WTC11 (cell line): ENCODE measurements around the gene LRRC57. TPM values are rescaled to one million over a fixed set of nuclear protein-coding genes. Genes with fewer than 3 reads are reported as not detected.

Experiments
- ATAC-seq: fragments of 200-7000 bp; cut with Tn5 transposase; 2 replicates; pipeline ENCODE4 v1.10.0; 2021; ENCODE audit warnings: mild to moderate bottlenecking, moderate library complexity
- CTCF ChIA-PET: fragments of 300-600 bp; sonication (Branson Sonifier 250); formaldehyde crosslinking; loops from one replicate; lab custom pipeline; 2021; ENCODE audit warnings: antibody characterized with exemption; lab: Charles Lee
- POLR2A ChIA-PET: fragments of 350-600 bp; sonication (Branson Sonifier 250); formaldehyde crosslinking; loops from one replicate; lab custom pipeline; 2021; ENCODE audit warnings: antibody characterized with exemption; lab: Charles Lee
- DNase-seq: peaks from one replicate; pipeline ENCODE4 v3.0.0; 2021; ENCODE audit warnings: low spot score
- H3K27ac Mint-ChIP-seq: 2 replicates; pipeline ENCODE4 v1.8.0; 2021; ENCODE audit warnings: mixed read lengths
- H3K27me3 Mint-ChIP-seq: 2 replicates; pipeline ENCODE4 v1.8.0; 2021; ENCODE audit warnings: low read depth, mild to moderate bottlenecking, moderate library complexity, mixed read lengths
- H3K36me3 Mint-ChIP-seq: 2 replicates; pipeline ENCODE4 v1.8.0; 2021; ENCODE audit warnings: mixed read lengths
- H3K4me1 Mint-ChIP-seq: 2 replicates; pipeline ENCODE4 v1.8.0; 2022; ENCODE audit warnings: mixed read lengths
- H3K4me3 Mint-ChIP-seq: 2 replicates; pipeline ENCODE4 v1.8.0; 2021; ENCODE audit warnings: mild to moderate bottlenecking, moderate library complexity, mixed read lengths
- H3K9me3 Mint-ChIP-seq: 2 replicates; pipeline ENCODE4 v1.8.0; 2021; ENCODE audit warnings: mixed read lengths
- ATF1 ChIP-seq: sonication (generic); formaldehyde crosslinking; IDR thresholded peaks from 2 replicates; pipeline ENCODE4 v1.8.1; 2023; ENCODE audit warnings: mild to moderate bottlenecking, moderate library complexity, missing genetic modification reagents
- CREM ChIP-seq: sonication (generic); formaldehyde crosslinking; IDR thresholded peaks from 2 replicates; pipeline ENCODE4 v1.8.1; 2022; ENCODE audit warnings: mild to moderate bottlenecking, missing genetic modification reagents, moderate library complexity
- FOXJ3 ChIP-seq: sonication (generic); formaldehyde crosslinking; IDR thresholded peaks from 2 replicates; pipeline ENCODE4 v1.9.0; 2021; ENCODE audit warnings: missing genetic modification reagents, mild to moderate bottlenecking, borderline replicate concordance
- FOXP1 ChIP-seq: sonication (generic); formaldehyde crosslinking; IDR thresholded peaks from 2 replicates; pipeline ENCODE4 v1.8.0; 2022; ENCODE audit warnings: missing genetic modification reagents, mild to moderate bottlenecking, moderate library complexity, borderline replicate concordance
- GABPB1 ChIP-seq: sonication (generic); formaldehyde crosslinking; IDR thresholded peaks from 2 replicates; pipeline ENCODE4 v1.8.1; 2023; ENCODE audit warnings: mild to moderate bottlenecking, missing genetic modification reagents
- MXD4 ChIP-seq: fragments of 250-450 bp; sonication (Bioruptor Pico); IDR thresholded peaks from 2 replicates; pipeline ENCODE4 v1.8.0; 2021; ENCODE audit warnings: mild to moderate bottlenecking, moderate library complexity, borderline replicate concordance
- SMAD4 ChIP-seq: sonication (generic); formaldehyde crosslinking; IDR thresholded peaks from 2 replicates; pipeline ENCODE4 v1.8.0; 2022; ENCODE audit warnings: mild to moderate bottlenecking, missing genetic modification reagents
- TP53 ChIP-seq: sonication (generic); formaldehyde crosslinking; IDR thresholded peaks from 2 replicates; pipeline ENCODE4 v1.8.1; 2023; ENCODE audit warnings: mild to moderate bottlenecking, missing genetic modification reagents
- ZNF219 ChIP-seq: sonication (generic); formaldehyde crosslinking; IDR thresholded peaks from 2 replicates; pipeline ENCODE4 v1.8.0; 2023; ENCODE audit warnings: missing genetic modification reagents, mild to moderate bottlenecking, borderline replicate concordance
- ZNF232 ChIP-seq: sonication (generic); formaldehyde crosslinking; IDR thresholded peaks from 2 replicates; pipeline ENCODE4 v1.8.0; 2022; ENCODE audit warnings: mild to moderate bottlenecking, missing genetic modification reagents
- total RNA-seq: library from RNA; stranded (reverse); gene quantifications from 3 replicates; pipeline ENCODE4 v1.2.3, GENCODE V29; 2021
- TF ChIP-seq, protein P1 (sequence below): sonication (generic); formaldehyde crosslinking; IDR thresholded peaks from 2 replicates; pipeline ENCODE4 v1.8.1; 2022; ENCODE audit warnings: low read depth, missing genetic modification reagents, borderline replicate concordance
- TF ChIP-seq, protein P2 (sequence below): sonication (generic); formaldehyde crosslinking; IDR thresholded peaks from 2 replicates; pipeline ENCODE4 v1.8.0; 2022; ENCODE audit warnings: missing genetic modification reagents
- TF ChIP-seq, protein P3 (sequence below): sonication (generic); formaldehyde crosslinking; IDR thresholded peaks from 2 replicates; pipeline ENCODE4 v1.8.1; 2023; ENCODE audit warnings: mild to moderate bottlenecking, missing genetic modification reagents
- TF ChIP-seq, protein P4 (sequence below): fragments of 250-450 bp; sonication (Bioruptor Pico); IDR thresholded peaks from 2 replicates; pipeline ENCODE4 v1.9.0; 2021; ENCODE audit warnings: mild to moderate bottlenecking, borderline replicate concordance
- TF ChIP-seq, protein P5 (sequence below): fragments of 250-450 bp; sonication (Bioruptor Pico); IDR thresholded peaks from 2 replicates; pipeline ENCODE4 v1.9.0; 2021; ENCODE audit warnings: mild to moderate bottlenecking
- TF ChIP-seq, protein P6 (sequence below): sonication (generic); formaldehyde crosslinking; IDR thresholded peaks from 2 replicates; pipeline ENCODE4 v1.8.1; 2022; ENCODE audit warnings: mild to moderate bottlenecking, missing genetic modification reagents, moderate library complexity, borderline replicate concordance
- TF ChIP-seq, protein P7 (sequence below): sonication (generic); formaldehyde crosslinking; conservative IDR thresholded peaks from 2 replicates; pipeline ENCODE4 v1.8.1; 2023; ENCODE audit warnings: mild to moderate bottlenecking, low read depth, missing genetic modification reagents, moderate library complexity

LRRC57 gene
- total RNA-seq, 1 experiment from 2014 or later, result 13.3 TPM

DNA sequence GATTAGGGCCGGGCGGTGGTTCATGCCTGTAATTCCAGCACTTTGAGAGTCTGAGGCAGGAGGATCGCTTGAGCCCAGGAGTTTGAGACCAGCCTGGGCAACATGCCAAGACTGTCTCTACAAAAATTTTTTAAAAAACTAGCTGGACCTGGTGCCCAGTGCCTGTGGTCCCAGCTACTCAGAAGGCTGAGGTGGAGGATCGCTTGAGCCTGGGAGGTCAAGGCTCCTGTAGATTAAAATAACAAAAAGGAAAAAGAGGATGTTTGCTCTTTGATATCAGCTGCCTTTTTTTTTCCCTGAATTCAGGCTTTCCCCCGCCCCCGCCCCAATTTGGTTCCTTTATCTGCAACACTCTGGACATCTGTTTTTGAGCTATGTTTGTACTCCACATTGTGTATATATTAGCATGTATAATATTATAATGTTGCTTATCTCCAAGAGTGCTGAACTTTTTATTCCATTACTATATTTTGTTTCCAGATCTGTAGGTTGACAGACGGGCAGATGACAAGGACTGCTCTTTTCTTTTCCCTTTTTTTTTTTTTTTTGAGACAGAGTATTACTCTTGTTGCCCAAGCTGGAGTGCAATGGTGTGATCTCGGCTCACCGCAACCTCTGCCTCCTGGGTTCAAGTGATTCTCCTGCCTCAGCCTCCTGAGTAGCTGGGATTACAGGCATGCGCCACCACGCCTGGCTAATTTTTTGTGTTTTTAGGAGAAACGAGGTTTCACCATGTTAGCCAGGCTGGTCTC is 48.6 kb downstream of the LRRC57 start (continued):
- TF ChIP-seq, protein P1, sequence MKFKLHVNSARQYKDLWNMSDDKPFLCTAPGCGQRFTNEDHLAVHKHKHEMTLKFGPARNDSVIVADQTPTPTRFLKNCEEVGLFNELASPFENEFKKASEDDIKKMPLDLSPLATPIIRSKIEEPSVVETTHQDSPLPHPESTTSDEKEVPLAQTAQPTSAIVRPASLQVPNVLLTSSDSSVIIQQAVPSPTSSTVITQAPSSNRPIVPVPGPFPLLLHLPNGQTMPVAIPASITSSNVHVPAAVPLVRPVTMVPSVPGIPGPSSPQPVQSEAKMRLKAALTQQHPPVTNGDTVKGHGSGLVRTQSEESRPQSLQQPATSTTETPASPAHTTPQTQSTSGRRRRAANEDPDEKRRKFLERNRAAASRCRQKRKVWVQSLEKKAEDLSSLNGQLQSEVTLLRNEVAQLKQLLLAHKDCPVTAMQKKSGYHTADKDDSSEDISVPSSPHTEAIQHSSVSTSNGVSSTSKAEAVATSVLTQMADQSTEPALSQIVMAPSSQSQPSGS, result no peak
- TF ChIP-seq ZNF232 (CRISPR knock-in tag), result no peak

DNA sequence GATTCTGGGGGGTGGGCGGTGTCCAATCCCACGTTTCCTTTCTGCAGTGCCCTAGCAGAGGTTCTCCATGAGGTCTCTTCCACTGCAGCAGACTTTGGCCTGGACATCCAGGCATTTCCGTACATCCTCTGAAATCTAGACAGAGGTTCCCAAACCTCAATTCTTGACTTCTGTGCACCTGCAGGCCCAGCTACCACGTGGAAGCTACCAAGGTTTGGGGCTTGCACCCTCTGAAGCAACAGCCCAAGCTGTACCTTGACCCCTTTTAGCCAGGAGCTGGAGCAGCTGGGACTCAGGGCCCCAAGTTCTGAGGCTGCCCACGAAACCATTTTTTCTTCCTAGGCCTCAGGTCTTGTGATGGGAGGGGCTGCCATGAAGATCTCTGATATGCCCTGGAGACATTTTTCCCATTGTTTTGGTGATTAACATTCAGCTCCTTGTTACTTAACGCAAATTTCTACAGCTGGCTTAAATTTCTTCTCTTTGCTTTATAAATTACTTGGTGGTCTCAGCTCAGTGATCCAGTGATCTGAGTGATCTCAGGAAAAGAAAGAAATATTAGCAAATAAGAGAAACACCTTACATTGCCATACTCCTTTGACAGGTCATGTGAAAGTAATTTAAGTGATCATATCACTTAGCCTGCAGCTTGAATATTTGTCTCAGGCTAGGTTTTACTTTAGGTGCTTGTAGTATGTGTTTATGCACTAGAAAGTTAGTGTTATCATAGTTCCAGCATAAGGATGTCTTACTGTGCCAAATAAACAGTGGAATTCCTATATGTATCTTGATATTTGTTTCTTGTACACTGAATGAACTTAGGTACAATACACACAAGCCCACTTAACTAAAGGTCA is 50.2 kb downstream of the LRRC57 start:
- H3K9me3 Mint-ChIP-seq, result no peaks in the 10 kb centered on the region
- no peak overlapping the region; the same call in 1 of the 2 replicates for H3K4me3 Mint-ChIP-seq
- peak overlapping the region; percentile 84 for H3K27ac Mint-ChIP-seq
- DNase-seq, result no peak
- POLR2A ChIA-PET, result no interaction called here
- no peak for ATAC-seq
- H3K36me3 Mint-ChIP-seq, result no peaks in the 10 kb centered on the region
- CTCF ChIA-PET, result no interaction called here
- H3K4me1 Mint-ChIP-seq, result peaks cover 49% of the 10 kb centered on the region
- no peaks in the 10 kb centered on the region for H3K27me3 Mint-ChIP-seq
- TF ChIP-seq SMAD4 (CRISPR knock-in tag) (no peak), MXD4 (no peak), TP53 (CRISPR knock-in tag) (no peak), ZNF219 (CRISPR knock-in tag) (no peak), CREM (CRISPR knock-in tag) (no peak), FOXJ3 (CRISPR knock-in tag) (no peak), GABPB1 (CRISPR knock-in tag) (no peak), ATF1 (CRISPR knock-in tag) (no peak), FOXP1 (CRISPR knock-in tag) (no peak)
- TF ChIP-seq, protein P2, sequence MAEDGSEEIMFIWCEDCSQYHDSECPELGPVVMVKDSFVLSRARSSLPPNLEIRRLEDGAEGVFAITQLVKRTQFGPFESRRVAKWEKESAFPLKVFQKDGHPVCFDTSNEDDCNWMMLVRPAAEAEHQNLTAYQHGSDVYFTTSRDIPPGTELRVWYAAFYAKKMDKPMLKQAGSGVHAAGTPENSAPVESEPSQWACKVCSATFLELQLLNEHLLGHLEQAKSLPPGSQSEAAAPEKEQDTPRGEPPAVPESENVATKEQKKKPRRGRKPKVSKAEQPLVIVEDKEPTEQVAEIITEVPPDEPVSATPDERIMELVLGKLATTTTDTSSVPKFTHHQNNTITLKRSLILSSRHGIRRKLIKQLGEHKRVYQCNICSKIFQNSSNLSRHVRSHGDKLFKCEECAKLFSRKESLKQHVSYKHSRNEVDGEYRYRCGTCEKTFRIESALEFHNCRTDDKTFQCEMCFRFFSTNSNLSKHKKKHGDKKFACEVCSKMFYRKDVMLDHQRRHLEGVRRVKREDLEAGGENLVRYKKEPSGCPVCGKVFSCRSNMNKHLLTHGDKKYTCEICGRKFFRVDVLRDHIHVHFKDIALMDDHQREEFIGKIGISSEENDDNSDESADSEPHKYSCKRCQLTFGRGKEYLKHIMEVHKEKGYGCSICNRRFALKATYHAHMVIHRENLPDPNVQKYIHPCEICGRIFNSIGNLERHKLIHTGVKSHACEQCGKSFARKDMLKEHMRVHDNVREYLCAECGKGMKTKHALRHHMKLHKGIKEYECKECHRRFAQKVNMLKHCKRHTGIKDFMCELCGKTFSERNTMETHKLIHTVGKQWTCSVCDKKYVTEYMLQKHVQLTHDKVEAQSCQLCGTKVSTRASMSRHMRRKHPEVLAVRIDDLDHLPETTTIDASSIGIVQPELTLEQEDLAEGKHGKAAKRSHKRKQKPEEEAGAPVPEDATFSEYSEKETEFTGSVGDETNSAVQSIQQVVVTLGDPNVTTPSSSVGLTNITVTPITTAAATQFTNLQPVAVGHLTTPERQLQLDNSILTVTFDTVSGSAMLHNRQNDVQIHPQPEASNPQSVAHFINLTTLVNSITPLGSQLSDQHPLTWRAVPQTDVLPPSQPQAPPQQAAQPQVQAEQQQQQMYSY, result no peak
- TF ChIP-seq, protein P3, sequence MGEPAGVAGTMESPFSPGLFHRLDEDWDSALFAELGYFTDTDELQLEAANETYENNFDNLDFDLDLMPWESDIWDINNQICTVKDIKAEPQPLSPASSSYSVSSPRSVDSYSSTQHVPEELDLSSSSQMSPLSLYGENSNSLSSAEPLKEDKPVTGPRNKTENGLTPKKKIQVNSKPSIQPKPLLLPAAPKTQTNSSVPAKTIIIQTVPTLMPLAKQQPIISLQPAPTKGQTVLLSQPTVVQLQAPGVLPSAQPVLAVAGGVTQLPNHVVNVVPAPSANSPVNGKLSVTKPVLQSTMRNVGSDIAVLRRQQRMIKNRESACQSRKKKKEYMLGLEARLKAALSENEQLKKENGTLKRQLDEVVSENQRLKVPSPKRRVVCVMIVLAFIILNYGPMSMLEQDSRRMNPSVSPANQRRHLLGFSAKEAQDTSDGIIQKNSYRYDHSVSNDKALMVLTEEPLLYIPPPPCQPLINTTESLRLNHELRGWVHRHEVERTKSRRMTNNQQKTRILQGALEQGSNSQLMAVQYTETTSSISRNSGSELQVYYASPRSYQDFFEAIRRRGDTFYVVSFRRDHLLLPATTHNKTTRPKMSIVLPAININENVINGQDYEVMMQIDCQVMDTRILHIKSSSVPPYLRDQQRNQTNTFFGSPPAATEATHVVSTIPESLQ (CRISPR knock-in tag), result no peak
- TF ChIP-seq, protein P4, sequence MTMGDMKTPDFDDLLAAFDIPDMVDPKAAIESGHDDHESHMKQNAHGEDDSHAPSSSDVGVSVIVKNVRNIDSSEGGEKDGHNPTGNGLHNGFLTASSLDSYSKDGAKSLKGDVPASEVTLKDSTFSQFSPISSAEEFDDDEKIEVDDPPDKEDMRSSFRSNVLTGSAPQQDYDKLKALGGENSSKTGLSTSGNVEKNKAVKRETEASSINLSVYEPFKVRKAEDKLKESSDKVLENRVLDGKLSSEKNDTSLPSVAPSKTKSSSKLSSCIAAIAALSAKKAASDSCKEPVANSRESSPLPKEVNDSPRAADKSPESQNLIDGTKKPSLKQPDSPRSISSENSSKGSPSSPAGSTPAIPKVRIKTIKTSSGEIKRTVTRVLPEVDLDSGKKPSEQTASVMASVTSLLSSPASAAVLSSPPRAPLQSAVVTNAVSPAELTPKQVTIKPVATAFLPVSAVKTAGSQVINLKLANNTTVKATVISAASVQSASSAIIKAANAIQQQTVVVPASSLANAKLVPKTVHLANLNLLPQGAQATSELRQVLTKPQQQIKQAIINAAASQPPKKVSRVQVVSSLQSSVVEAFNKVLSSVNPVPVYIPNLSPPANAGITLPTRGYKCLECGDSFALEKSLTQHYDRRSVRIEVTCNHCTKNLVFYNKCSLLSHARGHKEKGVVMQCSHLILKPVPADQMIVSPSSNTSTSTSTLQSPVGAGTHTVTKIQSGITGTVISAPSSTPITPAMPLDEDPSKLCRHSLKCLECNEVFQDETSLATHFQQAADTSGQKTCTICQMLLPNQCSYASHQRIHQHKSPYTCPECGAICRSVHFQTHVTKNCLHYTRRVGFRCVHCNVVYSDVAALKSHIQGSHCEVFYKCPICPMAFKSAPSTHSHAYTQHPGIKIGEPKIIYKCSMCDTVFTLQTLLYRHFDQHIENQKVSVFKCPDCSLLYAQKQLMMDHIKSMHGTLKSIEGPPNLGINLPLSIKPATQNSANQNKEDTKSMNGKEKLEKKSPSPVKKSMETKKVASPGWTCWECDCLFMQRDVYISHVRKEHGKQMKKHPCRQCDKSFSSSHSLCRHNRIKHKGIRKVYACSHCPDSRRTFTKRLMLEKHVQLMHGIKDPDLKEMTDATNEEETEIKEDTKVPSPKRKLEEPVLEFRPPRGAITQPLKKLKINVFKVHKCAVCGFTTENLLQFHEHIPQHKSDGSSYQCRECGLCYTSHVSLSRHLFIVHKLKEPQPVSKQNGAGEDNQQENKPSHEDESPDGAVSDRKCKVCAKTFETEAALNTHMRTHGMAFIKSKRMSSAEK (CRISPR knock-in tag), result no peak
- TF ChIP-seq, protein P5, sequence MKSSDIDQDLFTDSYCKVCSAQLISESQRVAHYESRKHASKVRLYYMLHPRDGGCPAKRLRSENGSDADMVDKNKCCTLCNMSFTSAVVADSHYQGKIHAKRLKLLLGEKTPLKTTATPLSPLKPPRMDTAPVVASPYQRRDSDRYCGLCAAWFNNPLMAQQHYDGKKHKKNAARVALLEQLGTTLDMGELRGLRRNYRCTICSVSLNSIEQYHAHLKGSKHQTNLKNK (CRISPR knock-in tag), result no peak
- TF ChIP-seq, protein P6, sequence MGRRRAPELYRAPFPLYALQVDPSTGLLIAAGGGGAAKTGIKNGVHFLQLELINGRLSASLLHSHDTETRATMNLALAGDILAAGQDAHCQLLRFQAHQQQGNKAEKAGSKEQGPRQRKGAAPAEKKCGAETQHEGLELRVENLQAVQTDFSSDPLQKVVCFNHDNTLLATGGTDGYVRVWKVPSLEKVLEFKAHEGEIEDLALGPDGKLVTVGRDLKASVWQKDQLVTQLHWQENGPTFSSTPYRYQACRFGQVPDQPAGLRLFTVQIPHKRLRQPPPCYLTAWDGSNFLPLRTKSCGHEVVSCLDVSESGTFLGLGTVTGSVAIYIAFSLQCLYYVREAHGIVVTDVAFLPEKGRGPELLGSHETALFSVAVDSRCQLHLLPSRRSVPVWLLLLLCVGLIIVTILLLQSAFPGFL (CRISPR knock-in tag), result no peak
- TF ChIP-seq, protein P7, sequence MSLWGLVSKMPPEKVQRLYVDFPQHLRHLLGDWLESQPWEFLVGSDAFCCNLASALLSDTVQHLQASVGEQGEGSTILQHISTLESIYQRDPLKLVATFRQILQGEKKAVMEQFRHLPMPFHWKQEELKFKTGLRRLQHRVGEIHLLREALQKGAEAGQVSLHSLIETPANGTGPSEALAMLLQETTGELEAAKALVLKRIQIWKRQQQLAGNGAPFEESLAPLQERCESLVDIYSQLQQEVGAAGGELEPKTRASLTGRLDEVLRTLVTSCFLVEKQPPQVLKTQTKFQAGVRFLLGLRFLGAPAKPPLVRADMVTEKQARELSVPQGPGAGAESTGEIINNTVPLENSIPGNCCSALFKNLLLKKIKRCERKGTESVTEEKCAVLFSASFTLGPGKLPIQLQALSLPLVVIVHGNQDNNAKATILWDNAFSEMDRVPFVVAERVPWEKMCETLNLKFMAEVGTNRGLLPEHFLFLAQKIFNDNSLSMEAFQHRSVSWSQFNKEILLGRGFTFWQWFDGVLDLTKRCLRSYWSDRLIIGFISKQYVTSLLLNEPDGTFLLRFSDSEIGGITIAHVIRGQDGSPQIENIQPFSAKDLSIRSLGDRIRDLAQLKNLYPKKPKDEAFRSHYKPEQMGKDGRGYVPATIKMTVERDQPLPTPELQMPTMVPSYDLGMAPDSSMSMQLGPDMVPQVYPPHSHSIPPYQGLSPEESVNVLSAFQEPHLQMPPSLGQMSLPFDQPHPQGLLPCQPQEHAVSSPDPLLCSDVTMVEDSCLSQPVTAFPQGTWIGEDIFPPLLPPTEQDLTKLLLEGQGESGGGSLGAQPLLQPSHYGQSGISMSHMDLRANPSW, result no peak
